ENCODE data around the gene IRF9. TPM values are rescaled to one million over a fixed set of nuclear protein-coding genes. Genes with fewer than 3 reads are reported as not detected.

Gene IRF9
- total RNA-seq, 1 donor from 2014 or later, result 50.6 TPM

DNA sequence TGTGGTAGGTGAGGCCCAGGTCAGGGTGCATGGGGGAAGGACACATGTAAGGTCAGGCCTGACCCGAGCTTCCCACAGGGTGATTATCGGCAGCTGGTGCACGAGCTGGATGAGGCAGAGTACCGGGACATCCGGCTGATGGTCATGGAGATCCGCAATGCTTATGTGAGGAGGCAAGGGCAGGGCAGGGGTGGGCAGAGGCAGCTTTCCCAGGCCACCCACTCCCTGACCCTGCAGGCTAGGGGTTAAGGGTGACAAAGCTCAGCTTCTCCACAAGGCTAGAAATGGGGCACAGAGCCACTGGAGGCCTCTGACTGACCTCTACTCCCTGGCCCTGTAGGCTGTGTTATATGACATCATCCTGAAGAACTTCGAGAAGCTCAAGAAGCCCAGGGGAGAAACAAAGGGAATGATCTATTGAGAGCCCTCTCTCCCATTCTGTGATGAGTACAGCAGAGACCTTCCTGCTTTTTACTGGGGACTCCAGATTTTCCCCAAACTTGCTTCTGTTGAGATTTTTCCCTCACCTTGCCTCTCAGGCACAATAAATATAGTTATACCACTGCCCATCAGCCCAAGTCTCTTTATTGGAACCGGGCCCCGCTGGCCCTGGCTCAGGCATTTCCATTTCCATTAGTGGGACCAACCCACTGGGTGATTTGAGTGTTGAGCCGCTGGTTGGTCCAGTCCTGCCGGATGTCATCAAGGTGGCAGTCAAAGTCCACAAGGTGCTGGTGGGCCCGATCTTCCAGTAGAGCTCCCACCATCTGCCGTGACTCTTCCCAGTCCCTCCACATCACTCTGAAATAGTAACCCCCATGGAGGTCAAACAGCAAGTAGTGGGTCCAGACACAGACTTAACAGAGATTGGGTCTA, 22.4 kb upstream of the IRF9 start:
- H3K4me3 ChIP-seq (ENCODE audit: low read length in 3 of 3), result no peak overlapping the region
- H3K27ac ChIP-seq (ENCODE audit: low read depth, low read length), result peak overlapping the region; percentile 1
- peak overlapping the region in 2 of 3 donors; percentile 14 to 45 for H3K9ac ChIP-seq (ENCODE audit: low read depth in 1 of 3, low read length in 3 of 3)
- no peaks in the 10 kb centered on the region for H3K9me3 ChIP-seq (ENCODE audit: control insufficient read depth in 3 of 3, low read length in 3 of 3)
- peaks cover 23 to 30% (median 26%) of the 10 kb centered on the region in 3 donors for H3K36me3 ChIP-seq (ENCODE audit: control insufficient read depth in 3 of 3, insufficient read depth in 3 of 3, low read length in 3 of 3)
- peaks cover 45 to 70% (median 54%) of the 10 kb centered on the region in 3 donors for H3K4me1 ChIP-seq (ENCODE audit: control insufficient read depth in 3 of 3, insufficient read depth in 3 of 3, low read length in 3 of 3)
- H3K27me3 ChIP-seq (ENCODE audit: control insufficient read depth in 3 of 3, insufficient read depth in 3 of 3, low read length in 3 of 3), result no peaks in the 10 kb centered on the region

DNA sequence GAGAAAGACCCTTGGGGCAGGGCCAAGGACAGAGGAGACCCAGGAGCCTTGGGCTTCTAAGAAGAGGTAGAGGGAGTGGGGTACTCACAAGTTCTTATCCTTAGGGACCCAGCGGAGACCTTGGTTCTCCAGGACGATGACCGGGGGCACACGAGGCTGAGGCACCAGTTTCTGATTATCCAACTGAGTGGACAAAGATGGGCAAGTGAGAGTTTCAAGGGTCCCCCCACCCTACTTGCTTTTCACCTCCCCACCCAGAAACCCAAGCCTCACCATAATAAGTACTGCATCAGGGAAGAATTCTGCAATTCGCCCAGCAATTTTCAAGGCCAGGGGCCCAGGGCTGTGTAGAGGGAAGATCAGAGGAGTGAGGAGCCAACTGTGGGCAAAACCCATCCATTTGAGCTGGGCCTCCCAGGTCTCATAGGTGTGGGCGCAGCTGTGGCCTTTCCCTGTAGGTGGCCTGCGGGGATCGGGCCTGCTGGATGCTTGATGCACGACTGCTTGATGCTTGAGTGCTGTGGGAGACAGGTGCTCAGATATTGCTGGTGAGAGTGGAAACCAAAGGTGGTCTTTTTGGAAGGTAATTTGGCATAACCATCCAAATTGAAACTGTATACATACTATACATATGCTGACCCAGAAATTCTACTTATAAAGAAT, 21.7 kb upstream of the IRF9 start:
- no peaks in the 10 kb centered on the region for H3K27me3 ChIP-seq (ENCODE audit: control insufficient read depth in 3 of 3, insufficient read depth in 3 of 3, low read length in 3 of 3)

DNA sequence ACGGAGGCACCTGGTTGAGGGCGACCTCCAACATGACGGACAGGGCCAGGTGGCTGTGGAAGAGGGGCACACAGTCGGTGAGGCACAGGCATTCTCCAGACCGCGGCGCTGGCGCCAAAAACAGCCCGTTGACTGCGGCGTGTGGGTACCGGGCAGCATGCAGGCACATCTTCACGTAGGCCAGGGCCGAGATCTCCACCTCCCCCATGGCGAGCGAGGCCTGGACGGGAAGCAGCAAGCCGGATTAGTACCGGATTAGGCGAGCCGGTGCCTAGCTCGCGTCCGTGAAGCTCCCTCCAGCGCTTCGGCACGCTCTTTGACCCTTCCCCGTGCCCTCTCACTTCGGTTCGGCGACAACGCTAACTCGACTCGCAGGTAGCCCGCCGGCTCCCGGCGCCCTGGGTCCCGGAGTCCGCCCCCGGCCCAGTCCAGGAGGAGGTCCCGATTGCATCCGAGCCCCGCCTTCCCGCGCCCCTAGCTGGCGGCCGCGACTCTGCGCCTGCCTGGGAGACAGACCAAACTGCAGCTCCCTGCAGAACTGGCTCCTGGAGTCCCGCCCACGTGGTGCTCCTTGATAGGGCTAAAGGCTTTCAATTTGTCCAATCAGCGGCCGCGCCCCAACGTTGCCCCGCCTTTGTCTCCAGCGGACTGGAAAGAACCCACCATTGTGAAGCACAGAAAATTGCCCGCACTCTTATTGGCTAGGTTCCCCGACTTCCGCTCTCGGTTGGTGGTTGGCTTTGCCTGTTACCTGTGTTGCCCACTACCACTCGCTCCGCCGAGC, 19.8 kb upstream of the IRF9 start, which contains the start of gene EMC9:
TSS of gene EMC9 (minus strand) at position 495 of the 784 bp plus-strand sequence. CDS start at position 208, 287 bp downstream.
- Histone ChIP-seq H3K9ac (ENCODE audit: low read depth in 1 of 3, low read length in 3 of 3) (peak within 1 kb of the TSS; percentile 85 to 95 (median 93)), H3K27ac (ENCODE audit: low read depth, low read length) (peak within 1 kb of the TSS; percentile 86), H3K4me1 (ENCODE audit: control insufficient read depth in 3 of 3, insufficient read depth in 3 of 3, low read length in 3 of 3) (peaks cover 57 to 82% (median 58%) of the 10 kb centered on the region in 3 donors), H3K4me3 (ENCODE audit: low read length in 3 of 3) (peak within 1 kb of the TSS; percentile 85 to 97 (median 93)), H3K27me3 (ENCODE audit: control insufficient read depth in 3 of 3, insufficient read depth in 3 of 3, low read length in 3 of 3) (no peaks in the 10 kb centered on the region), H3K36me3 (ENCODE audit: control insufficient read depth in 3 of 3, insufficient read depth in 3 of 3, low read length in 3 of 3) (peaks cover 28 to 35% (median 32%) of the 10 kb centered on the region in 3 donors), H3K9me3 (ENCODE audit: control insufficient read depth in 3 of 3, low read length in 3 of 3) (no peaks in the 10 kb centered on the region)

More for the DNA sequence above, 21.7 kb upstream of the IRF9 start:
- H3K9ac ChIP-seq (ENCODE audit: low read depth in 1 of 3, low read length in 3 of 3), result peak overlapping the region in 1 of 3 donors; percentile 33
- peak overlapping the region; percentile 1 for H3K27ac ChIP-seq (ENCODE audit: low read depth, low read length)
- H3K4me3 ChIP-seq (ENCODE audit: low read length in 3 of 3), result peak overlapping the region; percentile 58 to 85 (median 64)
- H3K36me3 ChIP-seq (ENCODE audit: control insufficient read depth in 3 of 3, insufficient read depth in 3 of 3, low read length in 3 of 3), result peaks cover 26 to 35% (median 28%) of the 10 kb centered on the region in 3 donors
- H3K9me3 ChIP-seq (ENCODE audit: control insufficient read depth in 3 of 3, low read length in 3 of 3), result no peaks in the 10 kb centered on the region
- H3K4me1 ChIP-seq (ENCODE audit: control insufficient read depth in 3 of 3, insufficient read depth in 3 of 3, low read length in 3 of 3), result peaks cover 50 to 76% (median 54%) of the 10 kb centered on the region in 3 donors

DNA sequence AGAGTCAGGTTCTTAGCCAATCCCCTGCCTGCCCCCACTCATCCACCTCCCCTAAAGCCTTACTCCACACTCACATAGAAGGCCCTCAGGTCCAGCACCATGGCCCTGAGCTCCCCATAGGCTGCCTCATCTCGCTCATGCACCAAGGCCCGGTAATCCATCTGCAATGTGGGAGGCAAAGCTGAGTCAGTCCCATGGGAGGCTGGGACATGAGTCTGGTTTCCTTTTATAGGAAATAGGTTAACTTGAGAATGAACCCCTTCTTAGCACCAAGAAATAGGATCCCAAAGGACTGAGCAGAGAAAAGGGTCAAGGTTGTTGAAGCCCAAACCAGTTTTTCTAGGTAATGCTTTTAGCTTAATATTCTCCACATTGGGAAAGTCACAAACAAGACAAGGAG, 17.6 kb upstream of the IRF9 start:
- Histone ChIP-seq H3K27me3 (ENCODE audit: control insufficient read depth in 3 of 3, insufficient read depth in 3 of 3, low read length in 3 of 3) (no peaks in the 10 kb centered on the region), H3K36me3 (ENCODE audit: control insufficient read depth in 3 of 3, insufficient read depth in 3 of 3, low read length in 3 of 3) (peaks cover 16 to 24% (median 19%) of the 10 kb centered on the region in 3 donors), H3K27ac (ENCODE audit: low read depth, low read length) (no peak overlapping the region), H3K4me3 (ENCODE audit: low read length in 3 of 3) (no peak overlapping the region), H3K4me1 (ENCODE audit: control insufficient read depth in 3 of 3, insufficient read depth in 3 of 3, low read length in 3 of 3) (peaks cover 46 to 70% (median 49%) of the 10 kb centered on the region in 3 donors), H3K9ac (ENCODE audit: low read depth in 1 of 3, low read length in 3 of 3) (no peak overlapping the region), H3K9me3 (ENCODE audit: control insufficient read depth in 3 of 3, low read length in 3 of 3) (no peaks in the 10 kb centered on the region)

DNA sequence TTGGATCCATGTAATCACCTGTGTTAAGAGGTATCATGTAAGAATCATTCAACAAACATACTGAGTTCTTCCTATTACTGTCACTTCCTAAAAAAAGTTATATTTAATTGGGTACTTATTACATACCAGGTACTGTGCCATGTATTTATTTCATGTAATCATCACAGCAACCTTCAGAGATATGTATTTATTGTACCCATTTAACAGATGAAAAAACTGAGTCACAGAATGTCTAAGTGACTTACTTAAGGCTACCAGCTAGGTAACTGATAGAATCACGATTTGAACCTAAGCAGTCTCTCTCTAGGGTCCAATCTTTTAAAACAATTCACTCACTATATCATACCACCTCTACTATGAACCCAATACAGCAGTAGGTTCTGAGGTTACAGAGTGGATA, 16.6 kb upstream of the IRF9 start:
- no peaks in the 10 kb centered on the region for H3K27me3 ChIP-seq (ENCODE audit: control insufficient read depth in 3 of 3, insufficient read depth in 3 of 3, low read length in 3 of 3)
- peaks cover 9 to 23% (median 12%) of the 10 kb centered on the region in 3 donors for H3K36me3 ChIP-seq (ENCODE audit: control insufficient read depth in 3 of 3, insufficient read depth in 3 of 3, low read length in 3 of 3)
- H3K9ac ChIP-seq (ENCODE audit: low read depth in 1 of 3, low read length in 3 of 3), result no peak overlapping the region
- no peak overlapping the region for H3K27ac ChIP-seq (ENCODE audit: low read depth, low read length)
- H3K4me1 ChIP-seq (ENCODE audit: control insufficient read depth in 3 of 3, insufficient read depth in 3 of 3, low read length in 3 of 3), result peaks cover 39 to 68% (median 45%) of the 10 kb centered on the region in 3 donors
- no peaks in the 10 kb centered on the region for H3K9me3 ChIP-seq (ENCODE audit: control insufficient read depth in 3 of 3, low read length in 3 of 3)
- no peak overlapping the region for H3K4me3 ChIP-seq (ENCODE audit: low read length in 3 of 3)

DNA sequence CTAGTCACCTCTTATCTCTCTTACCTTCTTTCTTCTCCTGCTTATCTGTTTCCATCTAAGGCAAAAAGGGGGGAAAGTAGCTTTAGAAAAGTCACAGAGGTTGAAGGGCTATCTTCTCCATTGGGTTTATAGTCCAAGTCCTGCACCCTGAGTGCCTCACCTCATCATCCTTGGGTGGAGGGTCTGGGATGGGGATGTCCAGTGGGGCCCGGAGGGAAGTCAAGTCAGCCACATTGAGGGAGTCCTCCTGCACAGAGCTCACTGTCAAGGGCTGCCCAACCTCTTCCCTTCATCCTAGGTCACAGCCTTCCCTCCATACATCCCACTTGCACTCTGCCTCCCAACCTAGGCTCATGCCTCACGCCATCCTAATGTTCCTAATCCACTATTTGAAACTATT, 15.8 kb upstream of the IRF9 start:
- H3K9me3 ChIP-seq (ENCODE audit: control insufficient read depth in 3 of 3, low read length in 3 of 3), result no peaks in the 10 kb centered on the region
- no peaks in the 10 kb centered on the region for H3K27me3 ChIP-seq (ENCODE audit: control insufficient read depth in 3 of 3, insufficient read depth in 3 of 3, low read length in 3 of 3)
- H3K27ac ChIP-seq (ENCODE audit: low read depth, low read length), result peak overlapping the region; percentile 90
- peaks cover 14 to 28% (median 17%) of the 10 kb centered on the region in 3 donors for H3K36me3 ChIP-seq (ENCODE audit: control insufficient read depth in 3 of 3, insufficient read depth in 3 of 3, low read length in 3 of 3)
- peak overlapping the region in 2 of 3 donors; percentile 81 to 96 for H3K9ac ChIP-seq (ENCODE audit: low read depth in 1 of 3, low read length in 3 of 3)
- H3K4me1 ChIP-seq (ENCODE audit: control insufficient read depth in 3 of 3, insufficient read depth in 3 of 3, low read length in 3 of 3), result peaks cover 34 to 67% (median 41%) of the 10 kb centered on the region in 3 donors
- H3K4me3 ChIP-seq (ENCODE audit: low read length in 3 of 3), result peak overlapping the region in 1 of 3 donors; percentile 4

DNA sequence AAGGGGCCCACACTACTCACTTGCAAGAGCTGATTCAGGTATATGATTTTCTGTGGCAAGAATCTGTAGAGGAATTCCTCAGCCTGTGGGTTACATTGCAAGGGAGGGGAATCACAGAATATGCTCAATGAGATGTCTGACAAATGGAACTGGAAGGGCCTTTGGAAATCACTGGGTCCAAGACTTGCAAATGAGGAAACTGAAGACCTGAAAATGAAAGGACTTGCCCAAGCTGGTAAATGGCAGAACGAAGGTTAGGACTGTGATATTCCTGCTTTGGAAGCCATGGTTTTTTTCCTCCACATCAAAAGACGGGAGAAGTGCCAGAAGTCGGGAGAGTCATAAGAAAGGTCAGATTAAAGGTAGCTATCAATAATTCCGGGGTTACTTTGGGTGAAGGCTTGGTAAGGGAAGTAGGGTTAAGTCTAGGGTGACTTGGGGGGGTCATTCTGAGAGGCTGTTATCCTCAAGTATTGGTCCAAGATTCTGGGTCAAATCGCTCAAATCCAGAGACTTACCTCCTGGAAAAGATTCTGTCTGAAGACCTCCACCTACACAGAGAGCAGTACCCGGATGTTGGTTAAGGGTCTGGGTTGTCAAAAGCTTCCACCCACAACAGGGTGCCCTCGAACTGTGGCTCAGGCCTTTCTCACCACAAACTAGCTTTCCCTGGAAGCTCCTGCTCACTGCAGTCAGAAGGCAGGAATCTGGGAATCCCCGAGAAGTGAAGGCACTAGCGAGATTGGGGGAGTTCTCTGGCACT, 15.2 kb upstream of the IRF9 start:
- Histone ChIP-seq H3K27ac (ENCODE audit: low read depth, low read length) (peak overlapping the region; percentile 90), H3K9ac (ENCODE audit: low read depth in 1 of 3, low read length in 3 of 3) (peak overlapping the region; percentile 81 to 96 (median 91)), H3K27me3 (ENCODE audit: control insufficient read depth in 3 of 3, insufficient read depth in 3 of 3, low read length in 3 of 3) (no peaks in the 10 kb centered on the region), H3K4me3 (ENCODE audit: low read length in 3 of 3) (peak overlapping the region; percentile 85 to 97 (median 94)), H3K4me1 (ENCODE audit: control insufficient read depth in 3 of 3, insufficient read depth in 3 of 3, low read length in 3 of 3) (peaks cover 34 to 61% (median 36%) of the 10 kb centered on the region in 3 donors), H3K9me3 (ENCODE audit: control insufficient read depth in 3 of 3, low read length in 3 of 3) (no peaks in the 10 kb centered on the region), H3K36me3 (ENCODE audit: control insufficient read depth in 3 of 3, insufficient read depth in 3 of 3, low read length in 3 of 3) (peaks cover 20 to 35% (median 24%) of the 10 kb centered on the region in 3 donors)

DNA sequence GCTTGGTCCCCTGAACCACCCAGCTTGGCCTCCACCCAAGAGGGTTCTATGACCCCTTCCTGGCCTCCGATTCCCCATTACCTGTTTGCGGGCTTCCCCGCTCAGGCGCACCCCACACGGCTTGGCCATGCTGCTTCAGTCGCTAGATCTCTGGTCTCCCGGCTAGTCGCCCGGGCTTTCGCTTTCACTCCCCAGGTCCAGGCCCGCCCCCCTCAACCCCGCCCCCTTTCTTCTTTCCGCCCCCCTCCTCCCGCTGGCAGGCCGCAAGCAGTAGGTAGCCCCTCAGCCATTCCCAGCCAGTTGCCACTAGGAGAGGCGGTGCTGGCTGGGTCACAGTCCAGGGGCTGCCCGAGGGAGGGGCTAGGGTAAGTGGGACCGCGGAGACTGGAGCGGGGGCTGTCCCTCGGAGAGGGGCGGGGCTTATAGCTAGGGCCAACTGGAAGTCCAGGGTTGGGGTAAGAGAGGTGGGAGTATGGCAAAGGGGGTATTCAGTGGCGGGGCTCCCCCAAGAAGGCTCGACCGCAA, 14.6 kb upstream of the IRF9 start, which contains the start of gene PSME2:
TSS of gene PSME2 (minus strand) at position 158 of the 525 bp plus-strand sequence. CDS start at position 129, 29 bp downstream.
- Histone ChIP-seq H3K9me3 (ENCODE audit: control insufficient read depth in 3 of 3, low read length in 3 of 3) (no peaks in the 10 kb centered on the region), H3K27ac (ENCODE audit: low read depth, low read length) (peak within 1 kb of the TSS; percentile 90), H3K4me3 (ENCODE audit: low read length in 3 of 3) (peak within 1 kb of the TSS; percentile 90 to 97 (median 94)), H3K27me3 (ENCODE audit: control insufficient read depth in 3 of 3, insufficient read depth in 3 of 3, low read length in 3 of 3) (no peaks in the 10 kb centered on the region), H3K9ac (ENCODE audit: low read depth in 1 of 3, low read length in 3 of 3) (peak within 1 kb of the TSS; percentile 90 to 96 (median 91)), H3K4me1 (ENCODE audit: control insufficient read depth in 3 of 3, insufficient read depth in 3 of 3, low read length in 3 of 3) (peaks cover 34 to 57% (median 36%) of the 10 kb centered on the region in 3 donors), H3K36me3 (ENCODE audit: control insufficient read depth in 3 of 3, insufficient read depth in 3 of 3, low read length in 3 of 3) (peaks cover 27 to 41% (median 30%) of the 10 kb centered on the region in 3 donors)

Measured in skeletal muscle tissue (tissue), 4 donors.